Measurements from ENCODE around the gene RAB40B.
A peak's percentile ranks its signal among the peaks of the same experiment; 100 is the strongest.

The RAB40B gene

DNA sequence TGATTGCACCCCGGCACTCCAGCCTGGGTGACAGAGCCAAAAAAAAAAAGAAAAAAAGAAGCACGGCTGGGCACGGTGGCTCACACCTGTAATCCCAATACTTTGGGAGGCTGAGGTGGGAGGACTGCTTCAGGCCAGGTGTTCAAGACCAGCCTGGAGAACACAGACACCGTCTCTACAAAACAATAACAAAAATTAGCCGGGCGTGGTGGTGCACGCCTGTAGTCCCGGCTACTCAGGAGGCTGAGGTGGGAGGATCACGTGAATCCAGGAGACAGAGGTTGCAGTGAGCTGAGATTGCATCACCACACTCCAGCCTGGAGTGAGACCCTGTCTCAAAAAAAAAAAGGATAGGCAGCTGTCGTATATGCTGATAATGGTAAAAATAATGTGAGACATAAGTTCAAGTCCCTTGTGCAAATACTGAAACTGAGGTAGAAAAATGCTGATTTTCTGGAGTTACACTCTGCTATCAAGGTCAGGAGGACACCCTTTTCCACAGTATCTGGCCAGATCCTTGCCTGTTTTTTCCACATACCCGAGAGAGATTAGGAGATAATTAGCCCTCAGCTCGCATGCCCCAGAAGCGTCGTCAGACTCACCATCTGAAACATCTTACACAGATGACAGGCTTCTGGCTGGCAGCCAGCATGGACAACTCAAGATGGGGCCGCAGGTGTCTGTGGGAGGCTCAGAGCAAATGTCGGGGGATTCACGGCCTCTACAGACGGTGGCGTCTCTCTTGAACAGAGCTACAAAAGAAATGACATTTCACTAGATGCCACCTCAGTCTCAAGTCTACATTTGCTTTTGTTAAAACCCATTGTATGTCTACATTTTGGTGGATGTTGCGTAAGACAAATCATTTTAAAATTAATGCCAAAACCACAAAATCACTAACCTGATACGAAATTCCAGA, 87.1 kb downstream of the RAB40B start:
- no peak overlapping the region for H3K4me3 ChIP-seq (ENCODE audit: low read depth, low read length)
- H3K9me3 ChIP-seq (ENCODE audit: insufficient read depth, low read depth, low read length): no peaks in the 10 kb centered on the region
- H2AK5ac ChIP-seq (ENCODE audit: low read length): no peak overlapping the region
- H3K4ac ChIP-seq (ENCODE audit: low read depth, low read length): no peak overlapping the region
- no peak overlapping the region for H3K18ac ChIP-seq (ENCODE audit: low read length)
- peaks cover 32 to 35% of the 10 kb centered on the region in 2 experiments for H3K36me3 ChIP-seq (ENCODE audit: control insufficient read depth in 1 of 2, insufficient read depth in 2 of 2, low read length in 2 of 2)
- no peak overlapping the region for H2BK5ac ChIP-seq (ENCODE audit: low read depth, low read length, poor library complexity)
- H2BK120ac ChIP-seq (ENCODE audit: insufficient read depth, low read length, poor library complexity): no peak overlapping the region
- H3K4me2 ChIP-seq (ENCODE audit: low read length): no peak overlapping the region
- H3K14ac ChIP-seq (ENCODE audit: low read length): no peak overlapping the region
- no peak overlapping the region for H3K27ac ChIP-seq (ENCODE audit: low read depth, low read length)
- H2BK12ac ChIP-seq (ENCODE audit: low read length): no peak overlapping the region
- no peaks in the 10 kb centered on the region for H3K27me3 ChIP-seq (ENCODE audit: insufficient read depth, low read length)
- peaks cover 4 to 8% of the 10 kb centered on the region in 2 experiments for H3K4me1 ChIP-seq (ENCODE audit: control insufficient read depth in 1 of 2, insufficient read depth in 2 of 2, low read length in 2 of 2)
- no peaks in the 10 kb centered on the region for H3K79me1 ChIP-seq (ENCODE audit: low read length)
- WGBS (ENCODE audit: extremely low coverage, insufficient coverage, insufficient read length): no CpG with 5 or more reads among the region's 21 CpGs
- H3K9ac ChIP-seq (ENCODE audit: low read length): no peak overlapping the region
- no peak overlapping the region for H4K12ac ChIP-seq (ENCODE audit: low read depth, low read length)
- no peak overlapping the region for H4K91ac ChIP-seq (ENCODE audit: low read depth, low read length)
- H2AFZ ChIP-seq (ENCODE audit: insufficient read depth, low read length, poor library complexity): no peak overlapping the region
- no peak overlapping the region for H3K23ac ChIP-seq (ENCODE audit: low read length)
- no peak overlapping the region for H4K8ac ChIP-seq (ENCODE audit: low read depth, low read length)
- H3K79me2 ChIP-seq (ENCODE audit: control insufficient read depth, insufficient read depth, low read length, poor library complexity): no peaks in the 10 kb centered on the region
- peak; percentile 87 to 94 for DNase-seq

DNA sequence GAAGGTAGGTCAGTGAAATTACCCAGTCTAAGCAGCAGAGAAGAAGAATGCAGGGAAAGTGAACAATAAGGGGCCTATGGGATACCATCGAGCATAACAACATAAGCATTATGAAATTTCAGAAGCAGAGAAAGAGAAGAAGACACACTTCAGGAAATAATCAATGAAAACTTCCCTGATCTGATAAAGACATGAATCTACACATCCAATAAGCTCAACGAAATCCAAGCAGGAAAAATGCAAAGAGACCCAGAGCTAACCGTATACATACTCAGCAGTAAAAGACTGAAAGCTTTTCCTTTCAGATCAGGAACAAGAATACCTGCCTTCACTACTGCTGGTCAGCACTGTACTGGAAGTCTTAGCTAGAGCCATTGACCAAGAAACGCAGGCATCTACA, 88.8 kb downstream of the RAB40B start:
- no peaks in the 10 kb centered on the region for H3K27me3 ChIP-seq (ENCODE audit: insufficient read depth, low read length)
- H2AFZ ChIP-seq (ENCODE audit: insufficient read depth, low read length, poor library complexity): no peak overlapping the region
- H3K9me3 ChIP-seq (ENCODE audit: insufficient read depth, low read depth, low read length): no peaks in the 10 kb centered on the region
- no peak overlapping the region for H2AK5ac ChIP-seq (ENCODE audit: low read length)
- no peak overlapping the region for H3K4me2 ChIP-seq (ENCODE audit: low read length)
- no peak overlapping the region for H2BK120ac ChIP-seq (ENCODE audit: insufficient read depth, low read length, poor library complexity)
- H3K36me3 ChIP-seq (ENCODE audit: control insufficient read depth in 1 of 2, insufficient read depth in 2 of 2, low read length in 2 of 2): peaks cover 25 to 26% of the 10 kb centered on the region in 2 experiments
- H3K9ac ChIP-seq (ENCODE audit: low read length): no peak overlapping the region
- H3K14ac ChIP-seq (ENCODE audit: low read length): no peak overlapping the region
- peaks cover 4 to 8% of the 10 kb centered on the region in 2 experiments for H3K4me1 ChIP-seq (ENCODE audit: control insufficient read depth in 1 of 2, insufficient read depth in 2 of 2, low read length in 2 of 2)
- no peak overlapping the region for H3K23ac ChIP-seq (ENCODE audit: low read length)
- H2BK5ac ChIP-seq (ENCODE audit: low read depth, low read length, poor library complexity): no peak overlapping the region
- H3K4me3 ChIP-seq (ENCODE audit: low read depth, low read length): no peak overlapping the region
- no peak for DNase-seq
- no peak overlapping the region for H3K18ac ChIP-seq (ENCODE audit: low read length)
- no peaks in the 10 kb centered on the region for H3K79me1 ChIP-seq (ENCODE audit: low read length)
- H3K4ac ChIP-seq (ENCODE audit: low read depth, low read length): no peak overlapping the region
- H3K27ac ChIP-seq (ENCODE audit: low read depth, low read length): no peak overlapping the region
- H3K79me2 ChIP-seq (ENCODE audit: control insufficient read depth, insufficient read depth, low read length, poor library complexity): no peaks in the 10 kb centered on the region
- no peak overlapping the region for H2BK12ac ChIP-seq (ENCODE audit: low read length)
- WGBS (ENCODE audit: extremely low coverage, insufficient coverage, insufficient read length): no CpG with 5 or more reads among the region's 4 CpGs
- H4K91ac ChIP-seq (ENCODE audit: low read depth, low read length): no peak overlapping the region
- H4K8ac ChIP-seq (ENCODE audit: low read depth, low read length): no peak overlapping the region
- no peak overlapping the region for H4K12ac ChIP-seq (ENCODE audit: low read depth, low read length)

DNA sequence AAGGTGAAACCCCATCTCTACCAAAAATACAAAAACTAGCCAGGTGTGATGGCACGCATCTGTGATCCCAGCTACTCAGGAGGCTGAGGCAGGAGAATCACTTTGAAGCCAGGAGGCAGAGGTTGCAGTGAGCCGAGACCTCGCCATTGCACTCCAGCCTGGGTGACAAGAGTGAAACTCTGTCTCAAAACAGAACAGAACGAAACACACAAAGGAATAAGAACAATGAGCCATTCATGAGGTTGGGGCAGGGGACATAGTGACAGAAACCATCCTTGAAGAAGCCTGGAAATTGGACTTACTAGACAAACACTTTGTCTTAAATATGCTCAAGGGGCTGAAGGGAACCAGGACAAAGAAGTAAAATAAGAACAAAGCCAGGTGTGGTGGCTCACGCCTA, 89.7 kb downstream of the RAB40B start:
- no peak overlapping the region for H4K12ac ChIP-seq (ENCODE audit: low read depth, low read length)
- no peak overlapping the region for H2BK12ac ChIP-seq (ENCODE audit: low read length)
- H3K14ac ChIP-seq (ENCODE audit: low read length): no peak overlapping the region
- no peaks in the 10 kb centered on the region for H3K27me3 ChIP-seq (ENCODE audit: insufficient read depth, low read length)
- no peaks in the 10 kb centered on the region for H3K79me2 ChIP-seq (ENCODE audit: control insufficient read depth, insufficient read depth, low read length, poor library complexity)
- H3K4me3 ChIP-seq (ENCODE audit: low read depth, low read length): no peak overlapping the region
- no CpG with 5 or more reads among the region's 5 CpGs for WGBS (ENCODE audit: extremely low coverage, insufficient coverage, insufficient read length)
- H3K9me3 ChIP-seq (ENCODE audit: insufficient read depth, low read depth, low read length): no peaks in the 10 kb centered on the region
- H3K36me3 ChIP-seq (ENCODE audit: control insufficient read depth in 1 of 2, insufficient read depth in 2 of 2, low read length in 2 of 2): peaks cover 31 to 32% of the 10 kb centered on the region in 2 experiments
- no peak overlapping the region for H4K8ac ChIP-seq (ENCODE audit: low read depth, low read length)
- peaks cover 4% of the 10 kb centered on the region in 2 experiments for H3K4me1 ChIP-seq (ENCODE audit: control insufficient read depth in 1 of 2, insufficient read depth in 2 of 2, low read length in 2 of 2)
- DNase-seq: no peak
- no peak overlapping the region for H3K4ac ChIP-seq (ENCODE audit: low read depth, low read length)
- no peaks in the 10 kb centered on the region for H3K79me1 ChIP-seq (ENCODE audit: low read length)
- no peak overlapping the region for H3K27ac ChIP-seq (ENCODE audit: low read depth, low read length)
- H2BK5ac ChIP-seq (ENCODE audit: low read depth, low read length, poor library complexity): no peak overlapping the region
- no peak overlapping the region for H3K4me2 ChIP-seq (ENCODE audit: low read length)
- no peak overlapping the region for H2BK120ac ChIP-seq (ENCODE audit: insufficient read depth, low read length, poor library complexity)
- no peak overlapping the region for H4K91ac ChIP-seq (ENCODE audit: low read depth, low read length)
- no peak overlapping the region for H2AK5ac ChIP-seq (ENCODE audit: low read length)
- no peak overlapping the region for H3K18ac ChIP-seq (ENCODE audit: low read length)
- no peak overlapping the region for H3K23ac ChIP-seq (ENCODE audit: low read length)
- no peak overlapping the region for H3K9ac ChIP-seq (ENCODE audit: low read length)
- no peak overlapping the region for H2AFZ ChIP-seq (ENCODE audit: insufficient read depth, low read length, poor library complexity)

DNA sequence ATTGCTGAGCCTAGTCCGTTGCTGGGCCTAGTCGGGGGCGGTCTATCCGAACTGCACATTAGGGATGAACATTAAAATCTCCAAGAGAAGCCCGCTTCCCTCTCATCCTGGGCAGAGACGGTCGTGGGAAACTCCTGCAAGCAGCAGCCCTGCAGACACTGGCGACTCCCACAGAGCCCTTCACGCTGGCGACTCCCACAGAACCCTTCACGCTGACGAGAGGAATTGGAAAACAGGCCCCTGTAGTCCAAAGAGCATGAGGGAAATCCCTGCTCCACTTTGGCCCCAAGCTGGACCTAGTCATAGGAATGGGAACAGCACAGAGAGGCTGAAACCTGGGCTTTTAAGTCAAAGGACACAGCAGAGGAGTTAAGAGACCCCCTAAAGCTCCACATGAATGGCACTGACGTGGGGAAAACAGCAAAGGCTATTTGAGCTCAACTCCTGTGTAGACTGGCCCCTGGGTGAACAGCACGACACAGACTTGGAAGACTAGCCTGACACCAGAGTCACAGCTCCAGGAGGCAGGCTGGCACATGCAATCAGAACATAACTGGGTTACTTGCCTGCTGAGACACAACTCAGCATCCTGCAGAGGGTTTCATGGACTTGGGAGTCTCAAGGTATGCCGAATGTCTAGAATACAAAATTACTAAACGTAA, 92.4 kb downstream of the RAB40B start:
- Histone ChIP-seq H3K27me3 (ENCODE audit: insufficient read depth, low read length) (no peaks in the 10 kb centered on the region), H2BK5ac (ENCODE audit: low read depth, low read length, poor library complexity) (no peak overlapping the region), H2BK120ac (ENCODE audit: insufficient read depth, low read length, poor library complexity) (no peak overlapping the region), H2BK12ac (ENCODE audit: low read length) (no peak overlapping the region), H2AK5ac (ENCODE audit: low read length) (no peak overlapping the region), H2AFZ (ENCODE audit: insufficient read depth, low read length, poor library complexity) (no peak overlapping the region), H4K12ac (ENCODE audit: low read depth, low read length) (no peak overlapping the region), H3K9ac (ENCODE audit: low read length) (no peak overlapping the region), H3K14ac (ENCODE audit: low read length) (no peak overlapping the region), H4K91ac (ENCODE audit: low read depth, low read length) (no peak overlapping the region), H3K9me3 (ENCODE audit: insufficient read depth, low read depth, low read length) (no peaks in the 10 kb centered on the region), H3K4ac (ENCODE audit: low read depth, low read length) (no peak overlapping the region), H3K79me1 (ENCODE audit: low read length) (no peaks in the 10 kb centered on the region), H3K18ac (ENCODE audit: low read length) (no peak overlapping the region), H3K27ac (ENCODE audit: low read depth, low read length) (no peak overlapping the region), H3K79me2 (ENCODE audit: control insufficient read depth, insufficient read depth, low read length, poor library complexity) (no peaks in the 10 kb centered on the region), H3K23ac (ENCODE audit: low read length) (no peak overlapping the region), H3K4me1 (ENCODE audit: control insufficient read depth in 1 of 2, insufficient read depth in 2 of 2, low read length in 2 of 2) (peaks cover 0 to 7% of the 10 kb centered on the region in 2 experiments), H3K4me3 (ENCODE audit: low read depth, low read length) (no peak overlapping the region), H3K36me3 (ENCODE audit: control insufficient read depth in 1 of 2, insufficient read depth in 2 of 2, low read length in 2 of 2) (peaks cover 48 to 50% of the 10 kb centered on the region in 2 experiments), H3K4me2 (ENCODE audit: low read length) (no peak overlapping the region), H4K8ac (ENCODE audit: low read depth, low read length) (no peak overlapping the region)
- no CpG with 5 or more reads among the region's 16 CpGs for WGBS (ENCODE audit: extremely low coverage, insufficient coverage, insufficient read length)
- DNase-seq: no peak

Data from trophoblast cell (in vitro differentiated cells and primary cell).